ENCODE results near the gene DDX54.
A peak's percentile ranks its signal among the peaks of the same experiment; 100 is the strongest.

DDX54 gene

DNA sequence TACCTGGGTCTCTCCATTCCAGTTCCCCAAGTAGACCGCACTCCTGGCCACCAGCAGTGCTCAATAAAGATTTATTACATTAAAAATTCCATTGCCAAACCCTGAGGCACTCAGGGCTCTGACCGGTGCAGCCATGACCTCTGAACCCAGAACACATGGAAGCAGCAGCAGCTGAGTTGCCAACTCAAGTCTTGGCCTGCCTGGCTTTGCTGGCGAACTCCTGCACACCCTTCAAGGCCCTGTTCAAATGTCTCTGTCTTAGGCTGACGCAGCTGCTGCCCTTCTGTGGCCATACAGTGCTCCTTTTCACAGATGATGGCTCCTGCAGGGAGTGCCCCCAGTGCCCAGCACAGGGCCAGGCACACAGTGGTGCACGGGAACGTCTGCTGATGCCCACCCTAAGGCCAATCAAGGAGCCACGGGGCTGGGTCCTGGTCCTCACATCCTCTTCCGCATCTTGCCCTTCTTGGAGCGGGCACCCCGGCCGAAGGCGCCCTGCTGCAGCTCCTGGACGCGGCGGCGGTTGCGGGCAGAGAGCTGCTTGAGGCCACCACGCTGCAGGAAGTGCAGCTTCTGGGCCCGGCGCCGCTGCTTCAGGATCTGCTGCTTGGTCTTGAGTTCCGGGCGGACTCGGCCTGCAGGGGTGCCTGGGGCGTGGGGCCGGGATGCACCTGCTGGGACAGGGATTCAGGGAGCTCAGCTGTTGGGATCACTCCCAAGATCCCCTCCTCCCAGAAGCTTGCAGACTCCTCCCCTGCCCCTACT is 26.7 kb downstream of the DDX54 start:
- no peak overlapping the region for H3K4me3 ChIP-seq (ENCODE audit: control insufficient read depth, low read depth, low read length)
- DNase-seq (ENCODE audit: low read depth) = no peak
- TF ChIP-seq, protein P1, sequence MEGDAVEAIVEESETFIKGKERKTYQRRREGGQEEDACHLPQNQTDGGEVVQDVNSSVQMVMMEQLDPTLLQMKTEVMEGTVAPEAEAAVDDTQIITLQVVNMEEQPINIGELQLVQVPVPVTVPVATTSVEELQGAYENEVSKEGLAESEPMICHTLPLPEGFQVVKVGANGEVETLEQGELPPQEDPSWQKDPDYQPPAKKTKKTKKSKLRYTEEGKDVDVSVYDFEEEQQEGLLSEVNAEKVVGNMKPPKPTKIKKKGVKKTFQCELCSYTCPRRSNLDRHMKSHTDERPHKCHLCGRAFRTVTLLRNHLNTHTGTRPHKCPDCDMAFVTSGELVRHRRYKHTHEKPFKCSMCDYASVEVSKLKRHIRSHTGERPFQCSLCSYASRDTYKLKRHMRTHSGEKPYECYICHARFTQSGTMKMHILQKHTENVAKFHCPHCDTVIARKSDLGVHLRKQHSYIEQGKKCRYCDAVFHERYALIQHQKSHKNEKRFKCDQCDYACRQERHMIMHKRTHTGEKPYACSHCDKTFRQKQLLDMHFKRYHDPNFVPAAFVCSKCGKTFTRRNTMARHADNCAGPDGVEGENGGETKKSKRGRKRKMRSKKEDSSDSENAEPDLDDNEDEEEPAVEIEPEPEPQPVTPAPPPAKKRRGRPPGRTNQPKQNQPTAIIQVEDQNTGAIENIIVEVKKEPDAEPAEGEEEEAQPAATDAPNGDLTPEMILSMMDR (conservative IDR thresholded peaks at IDR 0.05; ENCODE audit: control insufficient read depth, insufficient read depth, low read depth, low read length) = no peak

DNA sequence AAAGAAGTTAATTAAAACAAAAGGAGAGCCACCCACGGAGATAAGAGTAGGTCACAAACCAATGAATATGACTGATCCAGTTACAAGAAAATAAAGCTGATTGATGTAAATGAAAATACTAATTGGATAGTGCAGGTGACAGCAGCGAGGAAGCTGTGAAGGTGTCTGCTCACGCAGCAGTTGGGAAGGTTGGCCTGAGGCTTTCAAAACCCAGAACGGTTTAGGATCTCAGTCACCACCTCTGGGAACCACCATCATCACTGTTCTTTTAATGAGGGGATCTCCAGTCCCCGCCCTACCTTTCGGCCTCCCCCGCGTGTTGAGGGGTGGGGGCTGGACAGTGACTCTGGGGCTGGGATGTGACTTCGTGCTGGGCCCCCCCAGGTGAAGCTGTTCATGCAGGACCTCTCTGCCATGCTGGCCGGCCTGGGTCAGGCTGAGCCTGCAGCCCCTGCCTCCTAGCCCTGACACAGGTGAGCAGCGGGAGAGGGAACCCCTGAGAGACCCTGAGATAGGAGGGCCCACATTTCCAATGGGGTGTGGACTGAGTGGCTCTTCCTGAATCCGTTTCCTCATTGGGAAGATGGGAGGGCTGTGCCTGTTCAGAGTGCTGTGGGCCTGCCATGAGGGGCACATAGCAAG is 27.9 kb downstream of the DDX54 start:
- no peak for DNase-seq (ENCODE audit: low read depth)
- TF ChIP-seq, protein P1 (conservative IDR thresholded peaks at IDR 0.05; ENCODE audit: control insufficient read depth, insufficient read depth, low read depth, low read length) = no peak
- no peak overlapping the region for H3K4me3 ChIP-seq (ENCODE audit: control insufficient read depth, low read depth, low read length)

DNA sequence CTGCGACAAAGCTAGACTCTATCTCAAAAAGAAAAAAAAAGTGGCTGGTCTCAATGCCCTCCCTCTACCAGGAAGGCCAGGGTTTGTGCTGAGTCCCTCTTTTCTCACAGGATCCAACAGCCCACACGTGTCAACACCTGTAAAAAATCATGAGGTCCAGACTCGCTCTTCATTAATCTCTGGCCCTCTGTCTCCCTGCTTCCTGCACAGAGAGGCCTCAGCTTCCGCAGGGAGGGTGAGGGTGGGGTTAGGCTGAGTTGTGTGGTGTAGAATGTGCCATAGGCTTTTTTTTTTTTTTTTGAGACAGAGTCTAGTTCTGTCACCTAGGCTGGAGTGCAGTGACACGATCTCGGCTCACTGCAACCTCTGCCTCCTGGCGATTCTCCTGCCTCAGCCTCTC is 29.6 kb downstream of the DDX54 start:
- DNase-seq (ENCODE audit: low read depth) = no peak
- TF ChIP-seq, protein P1 (conservative IDR thresholded peaks at IDR 0.05; ENCODE audit: control insufficient read depth, insufficient read depth, low read depth, low read length) = no peak
- H3K4me3 ChIP-seq (ENCODE audit: control insufficient read depth, low read depth, low read length) = no peak overlapping the region

DNA sequence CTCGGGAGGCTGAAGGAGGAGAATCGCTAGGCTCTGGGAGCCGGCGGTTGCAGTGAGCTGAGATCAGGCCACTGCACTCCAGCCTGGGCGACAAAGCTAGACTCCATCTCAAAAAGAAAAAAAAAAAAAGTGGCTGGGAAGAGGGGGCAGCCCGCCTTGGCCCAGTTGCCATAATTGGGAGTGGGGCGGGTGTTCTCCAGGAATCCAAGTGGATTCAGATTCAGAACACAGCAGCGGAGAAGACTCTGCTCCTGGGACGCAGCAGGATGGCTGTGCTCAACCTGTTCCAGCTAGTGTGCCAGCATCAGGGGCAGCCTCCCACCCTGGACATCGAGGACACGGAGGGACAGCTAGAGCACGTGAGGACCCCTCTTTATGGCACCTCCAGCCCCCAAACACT is 30.2 kb downstream of the DDX54 start:
- H3K4me3 ChIP-seq (ENCODE audit: control insufficient read depth, low read depth, low read length) = no peak overlapping the region
- TF ChIP-seq, protein P1 (conservative IDR thresholded peaks at IDR 0.05; ENCODE audit: control insufficient read depth, insufficient read depth, low read depth, low read length) = no peak
- no peak for DNase-seq (ENCODE audit: low read depth)

DNA sequence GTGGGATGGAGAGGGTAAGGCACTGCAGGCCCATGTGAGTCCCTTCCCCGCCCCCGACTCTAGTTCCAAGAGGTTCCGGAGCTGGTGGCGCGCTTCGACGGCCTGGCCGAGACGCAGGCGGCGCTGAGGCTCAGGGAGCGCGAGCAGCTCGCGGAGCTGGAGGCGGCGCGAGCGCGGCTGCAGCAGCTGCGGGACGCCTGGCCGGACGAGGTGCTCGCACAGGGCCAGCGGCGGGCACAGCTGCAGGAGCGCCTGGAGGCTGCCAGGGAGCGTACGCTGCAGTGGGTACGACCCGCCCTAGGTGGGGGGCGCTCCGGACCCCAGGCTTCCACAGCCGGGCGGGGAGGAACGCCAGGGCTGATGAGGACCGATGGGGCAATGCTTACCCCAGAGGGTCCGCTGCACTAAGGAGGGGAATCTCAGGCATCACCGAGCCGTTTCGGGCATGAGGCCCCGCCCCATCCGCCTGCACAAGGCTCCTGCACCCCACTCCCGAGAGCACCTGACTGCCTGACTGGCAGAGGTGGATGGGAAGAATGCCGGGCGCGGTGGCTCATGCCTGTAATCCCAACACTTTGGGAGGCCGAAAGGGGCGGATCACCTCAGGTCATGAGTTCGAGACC is 30.8 kb downstream of the DDX54 start:
- DNase-seq (ENCODE audit: low read depth) = peak; percentile 12
- TF ChIP-seq, protein P1 (conservative IDR thresholded peaks at IDR 0.05; ENCODE audit: control insufficient read depth, insufficient read depth, low read depth, low read length) = no peak
- no peak overlapping the region for H3K4me3 ChIP-seq (ENCODE audit: control insufficient read depth, low read depth, low read length)

DNA sequence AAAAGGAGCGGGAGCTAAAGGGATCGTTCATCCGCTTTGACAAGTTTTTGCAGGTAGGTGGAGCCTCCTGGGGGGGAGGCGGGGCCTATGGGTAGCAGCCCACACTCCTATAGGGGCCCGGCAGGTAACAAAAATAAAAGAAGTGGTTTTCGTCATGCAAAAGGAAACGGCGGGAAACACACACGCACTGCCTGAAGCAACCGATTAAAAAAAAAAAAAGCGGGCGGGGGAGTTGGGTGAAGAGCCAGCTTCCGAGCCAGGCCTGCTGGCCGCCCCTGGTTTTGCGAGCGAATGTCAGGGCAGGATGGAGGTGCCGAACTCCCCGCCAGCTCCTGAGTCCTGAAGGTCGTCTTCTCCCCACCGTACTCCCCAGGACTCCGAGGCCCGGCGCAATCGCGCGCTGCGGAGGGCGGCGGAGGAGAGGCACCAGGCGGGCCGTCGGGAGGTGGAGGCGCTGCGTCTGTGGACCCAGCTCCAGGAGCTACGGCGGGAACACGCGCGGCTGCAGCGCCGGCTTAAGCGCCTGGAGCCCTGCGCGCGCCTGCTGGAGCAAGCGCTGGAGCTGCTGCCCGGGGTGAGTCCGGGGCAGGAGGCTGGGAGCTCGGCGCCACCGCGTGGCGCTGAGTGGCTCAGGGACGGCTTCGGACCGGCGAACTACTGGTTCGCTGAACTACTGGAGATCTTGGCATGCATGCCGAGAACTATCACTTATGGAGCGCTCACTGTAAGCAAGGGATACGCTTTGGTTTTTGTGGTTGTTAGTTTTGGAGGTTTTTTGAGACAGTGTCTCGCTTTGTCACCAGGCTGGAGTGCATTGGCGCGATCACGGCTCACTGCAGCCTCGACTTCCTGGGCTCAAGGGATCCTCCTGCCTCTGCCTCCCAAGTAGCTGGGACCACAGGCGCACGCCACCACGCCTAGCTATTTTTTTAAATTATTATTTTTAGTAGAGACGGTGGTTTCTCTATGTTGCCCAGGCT is 32.2 kb downstream of the DDX54 start:
- no peak overlapping the region for H3K4me3 ChIP-seq (ENCODE audit: control insufficient read depth, low read depth, low read length)
- DNase-seq (ENCODE audit: low read depth) = peak; percentile 70
- TF ChIP-seq, protein P1 (conservative IDR thresholded peaks at IDR 0.05; ENCODE audit: control insufficient read depth, insufficient read depth, low read depth, low read length) = peak; percentile 38

Data from fibroblast of mammary gland (primary cell).